Measurements from ENCODE around the gene MRPL4. TPM values are rescaled to one million over a fixed set of nuclear protein-coding genes. Genes with fewer than 3 reads are reported as not detected.

The MRPL4 gene
- total and polyA plus RNA-seq, 2 of the 13 experiments (the other 11 are each of a cell fraction or from before 2014, with no cell fraction given), result 40.6 to 42.5 TPM

DNA sequence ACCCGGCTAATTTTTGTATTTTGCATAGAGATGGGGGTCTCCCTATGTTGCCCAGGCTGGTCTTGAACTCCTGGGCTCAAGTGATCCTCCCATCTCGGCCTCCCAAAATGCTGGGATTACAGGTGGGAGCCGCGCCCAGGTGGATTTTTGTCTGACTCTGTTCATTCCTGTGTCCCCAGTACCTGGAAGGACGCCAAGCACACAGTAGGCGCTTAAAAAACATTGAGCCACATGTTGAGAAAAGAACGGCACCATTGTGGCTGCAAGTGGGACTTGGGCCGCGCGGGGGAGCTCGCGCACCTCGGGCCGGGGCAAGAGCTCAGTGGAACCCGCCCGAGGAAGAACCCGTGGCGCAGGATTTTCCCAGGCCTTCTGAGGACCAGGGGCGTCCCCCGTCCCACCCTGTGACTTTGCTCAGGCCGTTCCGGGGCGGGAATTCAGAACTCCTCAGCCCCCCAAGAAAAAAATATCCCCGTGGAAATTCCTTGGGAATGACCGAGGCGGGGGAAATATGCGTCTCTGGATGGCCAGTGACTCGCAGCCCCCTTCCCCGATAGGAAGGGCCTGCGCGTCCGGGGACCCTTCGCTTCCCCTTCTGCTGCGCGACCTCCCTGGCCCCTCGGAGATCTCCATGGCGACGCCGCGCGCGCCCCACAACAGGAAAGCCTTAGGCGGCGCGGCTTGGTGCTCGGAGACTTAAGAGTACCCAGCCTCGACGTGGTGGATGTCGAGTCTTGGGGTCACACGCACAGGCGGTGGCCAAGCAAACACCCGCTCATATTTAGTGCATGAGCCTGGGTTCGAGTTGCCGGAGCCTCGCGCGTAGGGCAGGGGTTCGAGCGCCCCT lies 17.5 kb downstream of the MRPL4 start (continued):
- TF ChIP-seq ZFAT (CRISPR knock-in tag; conservative IDR thresholded peaks at IDR 0.05), result no peak
- TF ChIP-seq YY1 (IDR thresholded peaks at IDR 0.05; ENCODE audit: insufficient read depth, insufficient replicate concordance, low read depth, low read length), result peak; percentile 36
- no peak for TF ChIP-seq RELA (CRISPR knock-in tag; IDR thresholded peaks at IDR 0.05)
- TF ChIP-seq ZNF282 (IDR thresholded peaks at IDR 0.05; ENCODE audit: partially characterized antibody), result no peak
- TF ChIP-seq ZNF644 (CRISPR knock-in tag; IDR thresholded peaks at IDR 0.05; ENCODE audit: low read depth), result no peak
- no peak for TF ChIP-seq NR2F1 (CRISPR knock-in tag; IDR thresholded peaks at IDR 0.05)
- TF ChIP-seq ZNF12 (CRISPR knock-in tag; IDR thresholded peaks at IDR 0.05), result no peak
- no peak for TF ChIP-seq ELF1 (CRISPR knock-in tag; IDR thresholded peaks at IDR 0.05)
- TF ChIP-seq ZNF136 (CRISPR knock-in tag; IDR thresholded peaks at IDR 0.05; ENCODE audit: low read depth), result peak; percentile 54; the same call in 1 of the 2 replicates
- no peak for TF ChIP-seq TARDBP (CRISPR knock-in tag; IDR thresholded peaks at IDR 0.05)
- TF ChIP-seq ZNF670 (CRISPR knock-in tag; IDR thresholded peaks at IDR 0.05; ENCODE audit: borderline replicate concordance), result no peak
- TF ChIP-seq YEATS4 (CRISPR knock-in tag; IDR thresholded peaks at IDR 0.05; ENCODE audit: borderline replicate concordance), result no peak
- no peak for TF ChIP-seq ZSCAN9 (CRISPR knock-in tag; IDR thresholded peaks at IDR 0.05; ENCODE audit: borderline replicate concordance)
- TF ChIP-seq SRSF9 (IDR thresholded peaks at IDR 0.05; ENCODE audit: borderline replicate concordance, insufficient read depth, low read depth, low read length, poor library complexity, severe bottlenecking), result no peak
- no peak for TF ChIP-seq ZNF484 (CRISPR knock-in tag; IDR thresholded peaks at IDR 0.05; ENCODE audit: borderline replicate concordance, low read depth)
- no peak for TF ChIP-seq ZNF761 (CRISPR knock-in tag; conservative IDR thresholded peaks at IDR 0.05)
- no peak; the same call in 1 of the 2 replicates for TF ChIP-seq FOXA3 (CRISPR knock-in tag; IDR thresholded peaks at IDR 0.05)
- TF ChIP-seq MED1 (CRISPR knock-in tag; IDR thresholded peaks at IDR 0.05), result no peak
- 0 out of 2 replicates have a peak, but pooled peaks have one; percentile 33 for TF ChIP-seq ZFP1 (CRISPR knock-in tag; IDR thresholded peaks at IDR 0.05)
- peak; percentile 63 for TF ChIP-seq ZNF770 (CRISPR knock-in tag; IDR thresholded peaks at IDR 0.05)
- no peak for TF ChIP-seq ZMYM4 (CRISPR knock-in tag; IDR thresholded peaks at IDR 0.05)
- TF ChIP-seq FOXK1 (CRISPR knock-in tag; IDR thresholded peaks at IDR 0.05; ENCODE audit: borderline replicate concordance, low read depth), result no peak
- TF ChIP-seq SMC3 (IDR thresholded peaks at IDR 0.05; ENCODE audit: low read length), result peak; percentile 35; the same call in 1 of the 2 replicates
- no peak for TF ChIP-seq CREBL2 (CRISPR knock-in tag; IDR thresholded peaks at IDR 0.05; ENCODE audit: borderline replicate concordance)

All from HepG2 (cell line).